ENCODE data around the gene SMO. TPM values are rescaled to one million over a fixed set of nuclear protein-coding genes. Genes with fewer than 3 reads are reported as not detected.
A peak's percentile ranks its signal among the peaks of the same experiment; 100 is the strongest.
"Not testable (repeated sequence)": the region's sequence is repeated elsewhere in the genome, so short reads cannot be mapped to it uniquely, and the experiment has no call there.

SMO gene
- total RNA-seq, 1 donor from 2014 or later, result 4.6 TPM

- intact Hi-C loops (cut with micrococcal nuclease), result no loop called here
- H3K4me3 ChIP-seq, result no peak overlapping the region
- no peaks in the 10 kb centered on the region for H3K36me3 ChIP-seq
- H3K9me3 ChIP-seq (replicated peaks), result no peaks in the 10 kb centered on the region
- H3K27me3 ChIP-seq (ENCODE audit: low read depth), result no peaks in the 10 kb centered on the region
- H3K27ac ChIP-seq (replicated peaks), result no peak overlapping the region
- H3K4me1 ChIP-seq, result peaks cover 20% of the 10 kb centered on the region
- no peak for DNase-seq
- no peak for TF ChIP-seq CTCF (IDR thresholded peaks at IDR 0.05; ENCODE audit: borderline replicate concordance)
These were observed 20.6 kb upstream of the SMO start for GRCh38 chr7:129167817-129168216.

GRCh38 chr7:129168231-129169021 lies 20.0 kb upstream of the SMO start:
- H3K9me3 ChIP-seq (replicated peaks), result no peaks in the 10 kb centered on the region
- no peak for TF ChIP-seq CTCF (IDR thresholded peaks at IDR 0.05; ENCODE audit: borderline replicate concordance)
- peak overlapping the region; percentile 70 for H3K4me3 ChIP-seq
- H3K27me3 ChIP-seq (ENCODE audit: low read depth), result no peaks in the 10 kb centered on the region
- H3K4me1 ChIP-seq, result peaks cover 20% of the 10 kb centered on the region
- no peak overlapping the region for H3K27ac ChIP-seq (replicated peaks)
- no peaks in the 10 kb centered on the region for H3K36me3 ChIP-seq
- DNase-seq, result no peak
- intact Hi-C loops (cut with micrococcal nuclease), result no loop called here

GRCh38 chr7:129169171-129169671 lies 19.2 kb upstream of the SMO start:
- intact Hi-C loops (cut with micrococcal nuclease), result no loop called here
- no peak for TF ChIP-seq CTCF (IDR thresholded peaks at IDR 0.05; ENCODE audit: borderline replicate concordance)
- peak; percentile 58 for DNase-seq

GRCh38 chr7:129169686-129170440 lies 18.6 kb upstream of the SMO start:
- intact Hi-C loops (cut with micrococcal nuclease), result no loop called here
- Histone ChIP-seq H3K9me3 (replicated peaks) (no peaks in the 10 kb centered on the region), H3K36me3 (no peaks in the 10 kb centered on the region), H3K4me3 (peak overlapping the region; percentile 70), H3K4me1 (peaks cover 20% of the 10 kb centered on the region), H3K27ac (replicated peaks) (peak overlapping the region; percentile 33), H3K27me3 (ENCODE audit: low read depth) (peaks cover 11% of the 10 kb centered on the region)
- no peak for TF ChIP-seq CTCF (IDR thresholded peaks at IDR 0.05; ENCODE audit: borderline replicate concordance)
- no peak for DNase-seq

More at GRCh38 chr7:129169171-129169671, 19.2 kb upstream of the SMO start:
- H3K9me3 ChIP-seq (replicated peaks), result no peaks in the 10 kb centered on the region
- H3K4me1 ChIP-seq, result peaks cover 20% of the 10 kb centered on the region
- peak overlapping the region; percentile 33 for H3K27ac ChIP-seq (replicated peaks)
- peak overlapping the region; percentile 70 for H3K4me3 ChIP-seq
- peaks cover 5% of the 10 kb centered on the region for H3K27me3 ChIP-seq (ENCODE audit: low read depth)
- no peaks in the 10 kb centered on the region for H3K36me3 ChIP-seq

- DNase-seq, result no peak
- Histone ChIP-seq H3K9me3 (replicated peaks) (no peaks in the 10 kb centered on the region), H3K4me3 (no peak overlapping the region), H3K4me1 (peaks cover 20% of the 10 kb centered on the region), H3K27ac (replicated peaks) (no peak overlapping the region), H3K36me3 (no peaks in the 10 kb centered on the region), H3K27me3 (ENCODE audit: low read depth) (peaks cover 12% of the 10 kb centered on the region)
- no peak for TF ChIP-seq CTCF (IDR thresholded peaks at IDR 0.05; ENCODE audit: borderline replicate concordance)
- intact Hi-C loops (cut with micrococcal nuclease), result no loop called here
These were observed 17.9 kb upstream of the SMO start for GRCh38 chr7:129170441-129171021.

GRCh38 chr7:129173861-129174260 lies 14.6 kb upstream of the SMO start:
- H3K36me3 ChIP-seq; H3K27ac ChIP-seq (replicated peaks); DNase-seq; intact Hi-C loops (cut with micrococcal nuclease); H3K4me3 ChIP-seq; H3K9me3 ChIP-seq (replicated peaks): not testable (repeated sequence)
- H3K27me3 ChIP-seq (ENCODE audit: low read depth), result peaks cover 21% of the 10 kb centered on the region
- peaks cover 11% of the 10 kb centered on the region for H3K4me1 ChIP-seq

Data from left ventricle myocardium inferior (tissue), 1 donor.